HG02884 (cell line): Measurements from ENCODE around the gene TSEN34.
"Not testable (repeated sequence)": the region's sequence is repeated elsewhere in the genome, so short reads cannot be mapped to it uniquely, and the experiment has no call there.

Experiments used
- ATAC-seq: cut with Tn5 transposase; IDR thresholded peaks from one replicate; pipeline ENCODE4 v1.9.1; 2021; ENCODE audit warnings: mild to moderate bottlenecking, moderate library complexity; ENCODE audit not compliant: unreplicated experiment

The TSEN34 gene

GRCh38 chr19:54160182-54160811 lies 30.8 kb upstream of the TSEN34 start:
- ATAC-seq, result no peak

GRCh38 chr19:54160854-54161253 lies 30.3 kb upstream of the TSEN34 start:
- ATAC-seq, result no peak

- no peak for ATAC-seq
Observed at GRCh38 chr19:54162241-54162805, 28.8 kb upstream of the TSEN34 start.

DNA sequence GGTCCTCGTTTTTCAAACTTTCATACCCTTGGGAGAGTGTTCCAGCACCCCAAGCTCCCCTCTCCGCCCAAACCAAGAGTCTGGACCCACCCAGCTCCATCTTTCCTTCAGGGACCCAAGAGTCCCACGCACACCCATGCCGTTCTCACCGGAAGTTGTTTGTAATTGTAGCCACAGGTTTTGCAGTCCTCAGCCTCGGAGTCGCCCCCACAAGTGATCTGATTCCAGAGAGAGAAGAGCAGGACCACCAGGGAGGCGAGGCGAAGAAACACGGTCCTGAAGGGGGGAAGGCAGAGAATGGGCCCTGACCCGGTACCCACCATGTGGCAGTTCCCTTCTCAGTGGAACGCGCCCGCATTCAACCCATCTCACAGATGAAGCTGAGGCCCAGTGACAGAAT lies 28.2 kb upstream of the TSEN34 start:
- ATAC-seq, result no peak

DNA sequence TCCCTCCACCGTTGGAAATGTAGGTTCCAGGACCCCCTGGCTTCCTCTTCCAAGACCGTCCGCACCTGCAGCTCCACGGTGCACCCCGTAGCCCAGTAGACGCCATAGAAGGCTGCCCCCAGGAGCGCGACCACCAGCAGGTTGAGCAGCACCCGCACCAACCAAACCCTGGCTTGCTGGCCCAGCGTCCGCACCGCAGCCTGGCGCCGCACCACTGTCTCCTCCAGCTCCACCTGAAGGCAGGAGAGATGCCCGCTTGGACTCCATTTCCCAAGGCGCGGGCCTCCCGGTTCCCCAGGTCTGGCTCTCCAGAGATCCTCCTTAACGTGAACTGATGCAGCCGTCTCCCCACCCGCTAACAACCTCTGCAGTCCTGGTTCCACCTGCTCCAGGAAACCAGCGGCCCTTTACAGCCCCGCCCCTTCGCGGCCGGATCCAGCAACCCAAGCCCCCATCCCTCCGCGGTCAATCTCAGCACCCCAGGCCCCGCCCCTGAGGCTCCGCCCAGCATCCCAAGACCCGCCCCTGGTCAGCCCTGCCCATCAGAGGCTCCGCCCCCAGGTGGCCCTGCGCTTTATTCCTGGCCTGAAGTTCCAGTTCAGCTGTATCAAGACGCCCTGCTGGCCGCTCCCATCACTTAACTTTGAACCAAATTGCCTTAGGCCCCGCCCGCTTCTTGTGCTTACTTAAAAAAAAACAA lies 26.6 kb upstream of the TSEN34 start:
- no peak for ATAC-seq

DNA sequence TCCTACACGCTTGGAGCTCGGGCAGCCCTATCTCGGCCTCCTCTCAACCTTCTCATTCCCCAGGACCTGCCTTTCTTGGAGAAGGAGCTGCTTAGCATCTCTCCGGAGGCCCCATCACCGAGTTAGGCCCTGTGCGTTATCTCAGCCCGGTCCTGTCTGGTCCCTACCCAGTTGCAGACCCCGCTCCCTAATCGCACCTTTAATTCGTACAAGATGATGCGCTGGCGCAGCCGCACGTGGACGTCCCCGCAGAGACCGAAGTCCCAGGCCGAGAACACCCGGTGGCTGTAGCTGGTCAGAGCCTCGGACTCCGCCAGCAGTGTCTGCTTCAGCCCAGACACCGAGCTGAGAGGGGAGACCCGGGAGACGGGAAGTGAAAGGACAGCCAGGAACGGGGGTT lies 25.9 kb upstream of the TSEN34 start:
- ATAC-seq, result no peak

GRCh38 chr19:54168174-54168917 lies 22.8 kb upstream of the TSEN34 start:
- no peak for ATAC-seq

GRCh38 chr19:54169149-54169740 lies 21.9 kb upstream of the TSEN34 start:
- no peak for ATAC-seq

DNA sequence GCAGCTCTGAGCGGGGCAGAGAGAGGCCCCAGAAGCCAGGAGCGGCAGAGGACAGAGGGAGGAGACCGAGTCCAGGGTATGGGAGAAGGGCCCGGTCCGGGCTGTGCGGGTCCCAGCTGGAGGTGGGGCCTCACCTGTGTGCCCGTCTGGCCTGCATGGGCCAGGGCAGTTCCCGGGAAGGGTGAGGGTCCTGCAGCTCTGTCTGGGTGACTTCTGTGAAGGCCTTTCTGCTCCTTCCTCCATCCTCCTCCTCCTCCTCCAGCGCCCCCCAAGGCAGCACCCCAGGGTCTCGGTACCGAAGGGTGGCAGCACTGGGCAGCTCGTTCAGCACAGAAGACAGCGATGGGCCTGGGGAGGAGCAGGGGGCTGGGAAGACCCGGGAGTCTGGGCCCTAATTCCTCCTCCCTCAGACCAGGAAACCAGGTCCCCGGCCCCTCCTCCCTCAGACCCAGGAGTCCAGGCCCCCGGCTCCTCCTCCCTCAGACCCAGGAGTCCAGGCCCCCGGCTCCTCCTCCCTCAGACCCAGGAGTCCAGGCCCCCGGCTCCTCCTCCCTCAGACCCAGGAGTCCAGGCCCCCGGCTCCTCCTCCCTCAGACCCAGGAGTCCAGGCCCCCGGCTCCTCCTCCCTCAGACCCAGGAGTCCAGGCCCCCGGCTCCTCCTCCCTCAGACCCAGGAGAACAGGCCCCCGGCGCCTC lies 19.2 kb upstream of the TSEN34 start:
- not testable (repeated sequence) for ATAC-seq

DNA sequence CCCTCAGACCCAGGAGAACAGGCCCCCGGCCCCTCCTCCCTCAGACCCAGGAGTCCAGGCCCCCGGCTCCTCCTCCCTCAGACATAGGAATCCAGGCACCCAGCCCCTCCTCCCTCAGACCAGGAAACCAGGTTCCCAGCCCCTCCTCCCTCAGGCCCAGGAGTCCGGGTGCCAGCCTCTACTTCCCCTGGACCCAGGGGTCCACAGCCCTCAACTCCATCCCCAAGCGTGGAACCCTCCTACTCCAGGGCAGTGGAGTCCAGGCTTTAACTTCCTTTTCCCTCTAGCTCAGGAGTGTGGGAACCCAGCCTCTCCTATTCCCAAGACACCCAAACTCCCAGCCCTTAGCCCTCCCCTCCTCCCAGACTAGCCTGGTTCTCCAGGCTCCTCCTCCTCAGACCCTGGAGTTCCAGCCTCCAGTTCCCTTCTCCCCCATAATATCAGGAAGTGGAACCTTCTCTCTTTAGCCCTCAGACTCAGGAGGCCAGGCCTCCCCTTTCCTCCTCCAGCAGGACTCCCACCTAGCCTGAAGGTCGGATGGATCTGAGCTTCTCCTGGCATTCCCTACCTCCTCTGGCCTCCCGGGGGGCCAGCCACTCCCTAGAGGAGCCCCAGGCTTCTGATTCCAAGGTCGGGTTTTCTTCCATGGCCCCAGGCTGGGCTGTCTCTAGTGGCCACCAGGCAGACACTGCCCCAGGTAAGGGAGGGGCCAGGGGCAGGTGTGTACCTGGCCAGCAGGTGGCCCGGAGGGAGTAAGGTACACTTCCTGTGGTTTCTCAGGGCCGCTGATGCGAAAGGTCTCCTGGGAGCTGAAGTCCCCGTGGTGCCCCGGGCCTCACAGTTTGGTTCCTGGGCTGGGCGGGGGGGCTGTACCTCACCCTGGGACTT lies 18.4 kb upstream of the TSEN34 start, which contains the start of gene TMC4:
TSS of gene TMC4 (minus strand) at position 690 of the 888 bp plus-strand sequence. CDS start at position 647, 43 bp downstream.
- ATAC-seq, result no peak

DNA sequence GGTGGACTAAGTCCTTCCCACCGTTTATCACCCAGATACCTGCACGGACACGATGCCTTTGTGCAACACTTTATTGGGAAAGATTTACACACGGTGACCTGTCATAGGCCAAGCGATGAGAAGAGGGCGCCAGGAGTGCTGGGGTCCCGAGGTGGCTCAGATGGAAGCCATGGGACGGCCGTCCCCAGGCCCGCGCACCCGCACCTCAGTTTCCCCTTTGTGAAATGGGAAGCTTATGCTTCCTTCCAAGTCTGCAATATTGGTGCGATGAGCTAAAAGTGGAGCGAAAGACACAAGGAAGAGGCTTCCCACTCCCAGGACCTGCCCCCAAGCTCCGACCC lies 17.8 kb upstream of the TSEN34 start:
- no peak for ATAC-seq

- ATAC-seq, result no peak
Observed at GRCh38 chr19:54173951-54174834, 16.9 kb upstream of the TSEN34 start.

- no peak for ATAC-seq
Observed at GRCh38 chr19:54178581-54179261, 12.4 kb upstream of the TSEN34 start.

GRCh38 chr19:54179262-54179852 lies 11.8 kb upstream of the TSEN34 start:
- ATAC-seq, result no peak

DNA sequence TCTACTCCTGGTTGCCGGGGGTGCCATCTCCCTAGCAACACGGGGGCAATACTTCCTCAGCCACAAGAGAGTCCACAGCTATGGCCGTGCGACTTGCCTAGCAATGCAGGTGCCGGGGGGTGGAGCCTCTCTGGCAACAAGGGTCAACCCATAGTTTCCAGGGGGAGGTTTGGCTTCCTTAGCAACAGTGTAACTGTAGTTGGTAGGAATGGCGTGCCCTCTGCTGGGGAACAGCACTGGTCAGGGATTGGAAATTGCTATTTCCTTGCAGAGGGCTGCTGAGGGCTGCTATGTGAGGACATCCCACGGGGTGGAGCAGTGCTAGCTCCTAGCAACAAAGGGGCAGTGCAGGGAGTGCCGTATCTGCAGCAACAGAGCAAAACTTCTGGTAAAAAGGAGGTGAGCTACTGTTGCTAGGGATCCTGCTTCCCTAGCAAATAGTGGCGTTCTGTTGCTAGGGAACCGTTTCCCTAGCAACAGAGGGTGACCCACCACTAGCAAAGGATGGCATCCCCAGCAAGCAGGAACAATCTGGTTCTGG lies 11.1 kb upstream of the TSEN34 start:
- no peak for ATAC-seq

- ATAC-seq, result no peak
Observed at GRCh38 chr19:54180691-54181091, 10.4 kb upstream of the TSEN34 start.

DNA sequence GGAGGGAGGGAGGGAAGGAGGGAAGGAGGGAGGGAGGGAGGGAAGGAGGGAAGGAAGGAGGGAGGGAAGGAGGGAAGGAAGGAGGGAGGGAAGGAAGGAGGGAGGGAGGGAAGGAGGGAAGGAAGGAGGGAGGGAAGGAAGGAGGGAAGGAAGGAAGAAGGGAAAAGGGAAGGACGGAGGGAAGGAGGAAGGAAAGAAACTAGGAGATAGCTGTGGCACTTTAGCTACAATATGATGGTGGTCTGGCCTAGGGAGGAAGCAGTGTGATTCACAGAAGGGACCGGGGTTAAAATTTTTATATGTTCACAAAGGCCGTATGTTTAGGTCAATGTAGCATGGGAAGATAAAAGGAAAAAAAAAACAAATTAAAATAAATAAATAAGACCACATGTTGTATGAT lies 9.2 kb upstream of the TSEN34 start:
- ATAC-seq, result not testable (repeated sequence)
